Measurements from ENCODE around the gene SCGB3A1. TPM values are rescaled to one million over a fixed set of nuclear protein-coding genes. Genes with fewer than 3 reads are reported as not detected.

SCGB3A1 gene, protein sequence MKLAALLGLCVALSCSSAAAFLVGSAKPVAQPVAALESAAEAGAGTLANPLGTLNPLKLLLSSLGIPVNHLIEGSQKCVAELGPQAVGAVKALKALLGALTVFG
- total RNA-seq (2014; rRNA removed; shearing (Covaris generic)): not detected in 2 replicates

DNA sequence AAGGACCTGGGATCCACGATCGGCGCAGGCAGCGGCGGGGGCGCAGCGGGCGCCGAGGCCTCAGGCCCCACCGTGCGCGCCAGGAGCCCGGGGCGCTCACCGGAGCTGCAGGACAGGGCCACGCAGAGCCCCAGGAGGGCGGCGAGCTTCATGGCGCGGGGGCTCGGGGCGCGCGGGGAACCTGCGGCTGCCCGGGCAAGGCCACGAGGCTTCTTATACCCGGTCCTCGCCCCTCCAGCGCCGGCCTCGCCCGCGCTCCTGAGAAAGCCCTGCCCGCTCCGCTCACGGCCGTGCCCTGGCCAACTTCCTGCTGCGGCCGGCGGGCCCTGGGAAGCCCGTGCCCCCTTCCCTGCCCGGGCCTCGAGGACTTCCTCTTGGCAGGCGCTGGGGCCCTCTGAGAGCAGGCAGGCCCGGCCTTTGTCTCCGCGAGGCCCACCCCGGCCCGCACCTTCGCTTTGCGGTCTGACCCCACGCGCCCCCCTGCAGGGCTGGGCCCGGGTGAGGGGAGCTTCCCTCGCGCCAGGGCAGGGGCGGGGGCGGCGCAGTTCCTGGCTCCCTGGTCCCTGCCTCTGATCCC is at the start of gene SCGB3A1:
Gene SCGB3A1 (minus strand): TSS at position 189 of the 577 bp plus-strand sequence. CDS start 37 bp downstream, at position 152.
- no peak for DNase-seq (ENCODE audit: low spot score)

- DNase-seq (ENCODE audit: low spot score): no peak
Measured at GRCh38 chr5:180640611-180640860, 49.2 kb upstream of the SCGB3A1 start.

DNA sequence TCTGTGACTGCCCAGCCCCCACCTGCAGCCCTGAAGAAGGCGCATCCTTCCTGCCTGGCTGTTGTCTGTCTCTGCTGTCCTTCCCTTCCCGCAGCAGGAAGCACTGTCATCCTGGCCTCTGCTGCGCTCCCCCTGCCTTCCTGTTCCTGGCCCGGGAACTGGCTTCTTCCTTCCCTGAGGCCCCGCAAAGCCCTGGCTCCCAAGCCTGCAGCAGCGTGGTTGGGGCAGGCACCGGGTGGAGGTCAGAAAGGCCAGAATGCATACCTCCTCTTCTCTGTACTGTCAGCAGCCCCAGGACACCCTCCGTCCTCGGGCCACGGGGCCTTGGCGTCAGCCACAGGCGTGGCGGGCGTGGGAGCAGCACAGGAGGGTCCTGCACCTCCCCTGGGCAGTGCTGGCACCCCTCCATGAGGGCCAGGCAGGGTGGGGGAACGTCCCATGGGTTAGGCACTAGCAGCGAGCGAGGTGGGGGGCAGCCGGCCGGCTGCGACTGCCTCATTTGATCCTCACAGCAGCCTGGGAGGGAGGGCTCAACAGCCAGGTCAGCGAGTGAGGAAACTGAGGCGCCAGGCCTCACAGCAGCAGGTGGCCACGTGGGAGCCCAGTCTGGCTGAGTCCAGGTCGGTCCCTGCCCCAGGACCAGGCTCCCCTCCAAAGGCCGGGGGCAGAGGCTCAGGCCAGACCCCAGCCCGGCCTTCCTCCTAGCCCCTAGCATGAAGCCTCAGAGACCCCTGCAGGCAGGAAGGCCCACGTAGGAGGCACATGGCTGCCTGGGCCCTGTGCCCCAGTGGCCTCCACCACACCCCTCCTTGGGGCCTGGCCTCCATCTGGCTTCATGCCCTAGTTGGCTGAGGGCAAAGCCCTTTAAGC is 48.7 kb upstream of the SCGB3A1 start:
- DNase-seq (ENCODE audit: low spot score): no peak

GRCh38 chr5:180639287-180639686 is 48.0 kb upstream of the SCGB3A1 start:
- no peak for DNase-seq (ENCODE audit: low spot score)

- no peak for DNase-seq (ENCODE audit: low spot score)
Measured at GRCh38 chr5:180637962-180638680, 46.8 kb upstream of the SCGB3A1 start.

DNA sequence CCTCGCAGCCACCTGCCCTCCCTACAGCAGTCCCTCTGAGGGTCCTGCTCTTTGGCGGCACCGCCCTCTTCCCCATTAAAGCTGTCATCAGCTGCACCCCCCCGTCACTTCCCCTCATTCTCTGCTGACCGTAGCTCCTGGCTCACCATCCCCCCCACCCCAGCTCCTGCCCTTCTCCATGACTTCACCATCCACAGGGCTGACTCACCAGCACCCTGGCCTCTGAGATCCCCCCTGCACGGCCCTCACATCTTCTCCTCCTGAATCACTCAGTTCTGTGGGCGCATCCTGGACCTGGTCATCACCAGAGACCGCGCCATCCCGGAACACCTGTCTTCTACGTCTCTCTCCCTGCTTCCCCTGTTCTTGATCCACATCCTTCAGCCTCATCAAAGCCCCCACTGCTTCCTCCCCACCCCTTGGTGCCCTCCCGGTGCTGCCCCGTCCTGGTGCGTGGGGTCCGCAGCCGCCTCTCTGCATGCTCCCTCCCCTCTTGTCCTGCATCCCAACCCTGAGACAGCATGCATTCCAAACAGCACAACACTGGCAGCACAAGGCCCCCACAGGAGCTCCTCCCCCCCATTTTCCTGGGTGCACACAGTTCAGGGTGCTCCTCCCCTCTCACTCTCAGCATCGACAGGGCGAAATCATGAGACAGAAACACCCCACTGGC is 45.2 kb upstream of the SCGB3A1 start:
- DNase-seq (ENCODE audit: low spot score): no peak

- DNase-seq (ENCODE audit: low spot score): no peak
Measured at GRCh38 chr5:180636016-180636402, 44.7 kb upstream of the SCGB3A1 start.

GRCh38 chr5:180633283-180634177 is 42.2 kb upstream of the SCGB3A1 start:
- DNase-seq (ENCODE audit: low spot score): no peak

- no peak for DNase-seq (ENCODE audit: low spot score)
Measured at GRCh38 chr5:180632768-180633167, 41.5 kb upstream of the SCGB3A1 start.

GRCh38 chr5:180631549-180632383 is 40.5 kb upstream of the SCGB3A1 start:
- no peak for DNase-seq (ENCODE audit: low spot score)

GRCh38 chr5:180630426-180630825 is 39.1 kb upstream of the SCGB3A1 start:
- DNase-seq (ENCODE audit: low spot score): no peak

- DNase-seq (ENCODE audit: low spot score): no peak
Measured at GRCh38 chr5:180629831-180630382, 38.6 kb upstream of the SCGB3A1 start.

DNA sequence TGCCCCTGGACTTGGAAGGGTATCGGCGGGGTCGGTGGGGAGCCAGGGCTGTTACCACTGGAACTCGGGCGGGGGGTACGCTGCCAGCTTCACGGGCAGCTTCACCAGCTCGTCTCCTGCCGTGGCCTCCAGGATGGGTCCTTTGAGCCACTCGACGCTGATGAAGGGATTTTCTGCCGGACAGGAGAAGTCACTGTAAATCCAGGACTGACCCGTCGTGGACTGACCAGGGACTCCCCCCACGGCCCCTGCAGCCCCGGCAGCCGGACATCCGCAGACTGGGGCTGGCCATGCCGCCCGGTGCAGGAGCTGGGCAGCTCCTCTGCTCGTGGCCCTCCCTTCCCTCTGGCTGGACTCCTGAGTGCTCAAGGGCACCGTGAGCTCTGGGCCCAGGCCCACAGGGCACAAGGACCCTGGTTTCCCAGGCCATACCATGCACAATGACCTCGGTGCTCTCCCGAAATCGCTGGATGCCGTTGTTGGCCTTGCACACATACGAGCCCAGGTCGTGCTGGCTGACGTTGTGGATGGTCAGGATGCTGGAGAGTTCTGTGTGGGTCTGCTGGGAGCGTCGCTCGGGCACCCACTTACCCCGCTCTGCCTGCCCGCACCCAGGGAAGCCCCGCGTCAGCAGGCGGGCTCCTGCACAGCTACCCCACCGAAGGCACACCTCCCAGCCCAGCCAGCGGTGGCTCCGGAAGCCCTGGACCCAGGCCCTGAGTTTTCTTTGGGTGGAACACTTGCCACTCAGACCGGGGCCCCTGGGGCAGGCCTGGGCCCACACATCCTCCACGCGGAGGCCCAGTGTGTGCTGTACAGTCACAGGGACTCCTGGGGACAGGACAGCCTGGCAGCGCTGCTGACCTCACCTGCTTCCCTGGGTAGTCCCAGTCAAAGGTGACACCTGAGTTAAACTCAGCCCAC is 37.8 kb upstream of the SCGB3A1 start:
- DNase-seq (ENCODE audit: low spot score): no peak

GRCh38 chr5:180628211-180628610 is 36.9 kb upstream of the SCGB3A1 start:
- no peak for DNase-seq (ENCODE audit: low spot score)

DNA sequence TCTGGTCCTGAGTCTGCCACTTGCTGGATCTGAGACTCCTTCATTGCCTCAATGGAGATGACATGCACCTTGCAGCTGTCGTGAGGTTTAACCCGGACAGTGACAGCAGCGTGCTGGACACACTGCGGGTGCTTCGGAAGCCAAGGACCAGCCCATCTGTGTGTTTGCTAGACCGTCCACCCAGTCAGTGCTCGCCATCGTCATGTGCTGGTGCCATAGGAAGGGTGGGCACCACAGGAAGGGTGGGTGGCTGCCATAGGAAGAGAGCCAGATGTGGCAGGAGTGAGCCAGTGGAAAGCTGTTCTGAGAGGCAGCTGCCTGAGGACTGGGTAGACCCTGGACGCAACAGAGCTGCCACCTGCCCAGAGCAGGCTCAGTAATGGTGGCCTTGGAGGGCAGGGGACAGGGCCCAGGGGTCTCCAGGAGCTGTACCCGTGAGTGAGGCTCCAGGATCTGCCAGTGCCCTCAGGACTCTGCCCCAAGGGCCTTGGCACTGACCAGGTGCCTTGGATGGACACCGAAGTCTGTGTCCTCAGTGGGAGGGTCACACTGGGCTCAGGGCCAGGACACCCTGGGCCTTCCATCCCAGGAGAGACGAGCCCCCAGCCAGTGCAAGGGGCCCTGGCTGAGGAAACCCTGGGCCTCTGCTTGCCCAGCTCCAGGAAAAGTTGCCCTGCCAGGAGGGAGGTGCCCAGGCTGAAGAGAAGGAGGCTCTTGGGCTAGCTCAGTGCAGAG is 36.3 kb upstream of the SCGB3A1 start:
- DNase-seq (ENCODE audit: low spot score): no peak

DNA sequence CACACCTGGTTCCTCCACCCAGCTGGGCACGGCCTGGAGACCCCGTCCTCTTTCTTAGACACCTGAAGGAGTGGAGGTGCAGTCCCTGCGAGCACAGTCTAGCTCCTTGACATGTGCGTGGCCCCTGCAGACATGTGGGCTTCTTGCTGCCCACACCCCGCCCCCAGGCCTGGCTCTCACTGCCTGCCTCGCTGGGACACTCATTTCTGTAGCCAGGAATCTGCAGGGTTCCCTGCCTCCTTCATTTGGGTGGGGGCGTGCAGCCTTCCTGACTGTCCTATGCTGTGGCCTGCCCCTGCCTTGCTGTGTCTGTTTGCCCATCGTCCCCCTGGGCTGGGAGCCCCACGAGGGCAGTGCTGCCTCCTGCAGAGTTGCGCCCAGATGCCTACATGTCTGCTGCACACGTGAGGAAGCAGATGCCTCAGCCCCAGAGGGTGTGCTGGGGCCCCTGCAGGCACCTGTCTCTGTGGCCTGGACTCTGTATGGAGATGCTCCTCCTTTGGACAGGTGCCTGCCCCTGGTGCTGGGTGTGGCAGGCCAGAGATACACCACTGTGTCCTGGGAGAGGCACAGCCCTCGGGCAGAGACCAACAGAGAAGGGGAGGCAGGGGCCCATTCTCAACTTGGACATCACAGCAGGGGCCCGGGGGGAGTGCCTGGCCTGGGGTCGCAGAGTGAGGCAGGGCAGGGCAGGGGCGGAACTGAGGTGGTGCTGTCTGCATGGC is 35.5 kb upstream of the SCGB3A1 start:
- no peak for DNase-seq (ENCODE audit: low spot score)
